A673 (cell line): ENCODE measurements around the gene CELF4.

ENCODE experiments used
- CTCF ChIP-seq: fragments of 300-800, 200-600 bp; sonication (generic); conservative IDR thresholded peaks from 2 replicates; pipeline ENCODE4 v1.5.1; 2017; ENCODE audit warnings: low read depth, mild to moderate bottlenecking, antibody characterized with exemption, low read length, moderate library complexity, mixed read lengths
- EZH2 ChIP-seq: fragments of 200-600 bp; sonication (generic); IDR thresholded peaks from 2 replicates; pipeline ENCODE4 v1.6.1; 2017; ENCODE audit warnings: borderline replicate concordance, low read depth, mild to moderate bottlenecking, mixed read lengths, antibody characterized with exemption, low read length; ENCODE audit not compliant: poor library complexity, severe bottlenecking

- TF ChIP-seq CTCF, result no peak
- TF ChIP-seq EZH2, result no peak
Measured at GRCh38 chr18:37272226-37272625, 293.4 kb downstream of the CELF4 start.
